Omental fat pad (tissue), 4 donors: Measurements from ENCODE around the gene CNST. TPM values are rescaled to one million over a fixed set of nuclear protein-coding genes. Genes with fewer than 3 reads are reported as not detected.
A peak's percentile ranks its signal among the peaks of the same experiment; 100 is the strongest.

ENCODE experiments used
- ATAC-seq: fragments of 150-250 bp; one replicate; pipeline ENCODE4 v1.9.1; 2016; ENCODE audit warnings: mild to moderate bottlenecking, moderate library complexity; ENCODE audit not compliant: low FRiP score
- DNase-seq: peaks from one replicate; pipeline ENCODE4 v3.0.0-alpha.2; 2019; ENCODE audit warnings: low spot score
- total RNA-seq, 4 donors: library from RNA; depleted of rRNA; stranded (reverse); fragments of >200 nt; gene quantifications; one replicate each; pipeline ENCODE4 v1.1.0, GENCODE V29; 2016
- TF ChIP-seq, protein P1 (sequence below), 3 donors: fragments of 450-650 bp; IDR thresholded peaks; one replicate each; pipeline ENCODE4 v1.5.1; 2016 to 2017; ENCODE audit warnings: antibody characterized with exemption in 3 of 3, mild to moderate bottlenecking in 3 of 3, moderate library complexity in 2 of 3

The CNST gene, protein sequence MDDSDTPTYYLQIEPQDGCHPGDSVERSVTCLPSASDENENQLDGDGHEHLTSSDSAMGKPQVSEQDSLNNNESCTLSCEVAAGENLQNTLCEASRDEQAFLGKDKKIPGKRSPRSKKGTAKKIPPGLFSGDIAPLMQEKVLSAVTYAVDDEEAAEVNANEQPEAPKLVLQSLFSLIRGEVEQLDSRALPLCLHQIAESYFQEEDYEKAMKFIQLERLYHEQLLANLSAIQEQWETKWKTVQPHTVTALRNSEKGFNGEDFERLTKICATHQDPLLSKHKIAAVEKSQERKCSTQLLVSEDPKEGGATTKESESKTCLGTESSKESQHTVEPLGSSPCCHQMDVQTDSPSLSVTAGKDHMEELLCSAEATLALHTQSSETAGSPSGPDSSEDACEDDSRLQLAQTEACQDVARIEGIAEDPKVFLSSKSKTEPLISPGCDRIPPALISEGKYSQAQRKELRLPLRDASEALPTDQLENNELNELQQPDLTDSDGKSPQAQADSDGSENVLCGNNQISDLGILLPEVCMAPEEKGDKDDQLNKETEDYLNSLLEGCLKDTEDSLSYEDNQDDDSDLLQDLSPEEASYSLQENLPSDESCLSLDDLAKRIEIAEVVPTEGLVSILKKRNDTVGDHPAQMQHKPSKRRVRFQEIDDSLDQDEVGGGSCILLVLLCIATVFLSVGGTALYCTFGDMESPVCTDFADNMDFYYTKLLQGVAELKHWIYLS
- 10 to 100 TPM; 23.0 to 35.3 (median 33.4) TPM for total RNA-seq

DNA sequence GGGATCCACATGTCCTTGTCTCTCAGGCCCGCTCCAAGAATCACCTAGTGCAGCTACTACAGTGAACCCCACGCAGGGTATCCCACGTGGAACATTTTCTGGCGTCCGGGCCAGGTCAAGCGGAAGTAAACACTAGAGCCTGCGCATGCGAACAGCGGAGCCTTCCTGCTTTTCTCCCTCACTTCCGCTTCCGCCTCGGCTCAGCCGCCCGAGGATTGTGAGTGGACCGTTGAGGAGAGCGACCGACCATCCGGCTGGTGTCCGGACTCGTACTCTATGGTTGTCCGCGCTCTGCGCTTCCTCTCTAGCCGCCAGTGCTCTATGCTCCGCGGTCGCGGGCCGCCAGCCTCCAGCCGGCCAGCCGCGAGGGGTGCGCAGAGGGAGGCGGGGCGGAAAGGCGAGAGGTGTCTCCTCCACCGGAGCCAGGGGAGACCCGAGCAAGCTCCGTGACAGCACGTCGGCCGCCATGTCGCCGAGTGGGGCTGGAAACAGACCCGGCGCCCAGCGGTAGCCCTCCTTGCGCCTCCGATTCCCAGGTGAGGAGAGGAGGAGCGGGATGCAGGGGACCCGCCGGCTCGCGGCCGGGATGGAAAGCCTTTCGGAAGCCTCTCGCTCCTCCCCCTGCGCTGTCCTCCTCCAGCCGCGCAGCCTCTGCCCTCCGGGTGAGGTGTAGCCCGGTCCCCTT is at the start of gene CNST, which contains the start of gene TFB2M:
TSS of gene CNST (plus strand) at position 329 of the 685 bp plus-strand sequence. CDS start 25,107 bp downstream, outside the sequence.
TSS of gene TFB2M (minus strand) at position 134 of the 685 bp plus-strand sequence. CDS start at position 11, 123 bp downstream.
- DNase-seq (peak; percentile 85), ATAC-seq (peak; percentile 98)
- TF ChIP-seq, protein P1, sequence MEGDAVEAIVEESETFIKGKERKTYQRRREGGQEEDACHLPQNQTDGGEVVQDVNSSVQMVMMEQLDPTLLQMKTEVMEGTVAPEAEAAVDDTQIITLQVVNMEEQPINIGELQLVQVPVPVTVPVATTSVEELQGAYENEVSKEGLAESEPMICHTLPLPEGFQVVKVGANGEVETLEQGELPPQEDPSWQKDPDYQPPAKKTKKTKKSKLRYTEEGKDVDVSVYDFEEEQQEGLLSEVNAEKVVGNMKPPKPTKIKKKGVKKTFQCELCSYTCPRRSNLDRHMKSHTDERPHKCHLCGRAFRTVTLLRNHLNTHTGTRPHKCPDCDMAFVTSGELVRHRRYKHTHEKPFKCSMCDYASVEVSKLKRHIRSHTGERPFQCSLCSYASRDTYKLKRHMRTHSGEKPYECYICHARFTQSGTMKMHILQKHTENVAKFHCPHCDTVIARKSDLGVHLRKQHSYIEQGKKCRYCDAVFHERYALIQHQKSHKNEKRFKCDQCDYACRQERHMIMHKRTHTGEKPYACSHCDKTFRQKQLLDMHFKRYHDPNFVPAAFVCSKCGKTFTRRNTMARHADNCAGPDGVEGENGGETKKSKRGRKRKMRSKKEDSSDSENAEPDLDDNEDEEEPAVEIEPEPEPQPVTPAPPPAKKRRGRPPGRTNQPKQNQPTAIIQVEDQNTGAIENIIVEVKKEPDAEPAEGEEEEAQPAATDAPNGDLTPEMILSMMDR (IDR thresholded peaks at IDR 0.05): no peak

DNA sequence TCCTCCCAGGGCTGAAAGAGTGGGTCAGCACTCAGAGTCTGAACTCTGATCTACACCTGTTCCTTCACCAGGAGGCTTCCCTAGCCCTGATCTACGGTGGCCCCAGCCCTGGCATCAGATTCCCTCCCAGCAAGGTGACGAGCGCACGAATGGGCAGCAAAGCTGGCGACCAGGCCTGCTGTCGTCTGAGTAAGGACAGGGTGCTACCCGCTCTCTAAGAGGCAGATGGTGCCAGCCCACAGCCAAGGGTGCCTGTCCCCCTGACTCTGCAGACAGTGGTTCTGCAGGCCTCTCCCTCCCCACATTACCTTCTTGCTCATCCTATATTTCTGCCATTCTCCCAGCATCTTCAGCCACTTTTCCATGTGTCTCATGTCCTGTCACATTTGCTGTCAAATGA is 48.9 kb upstream of the CNST start:
- DNase-seq (no peak), ATAC-seq (no peak)
- TF ChIP-seq, protein P1 (IDR thresholded peaks at IDR 0.05): no peak

DNA sequence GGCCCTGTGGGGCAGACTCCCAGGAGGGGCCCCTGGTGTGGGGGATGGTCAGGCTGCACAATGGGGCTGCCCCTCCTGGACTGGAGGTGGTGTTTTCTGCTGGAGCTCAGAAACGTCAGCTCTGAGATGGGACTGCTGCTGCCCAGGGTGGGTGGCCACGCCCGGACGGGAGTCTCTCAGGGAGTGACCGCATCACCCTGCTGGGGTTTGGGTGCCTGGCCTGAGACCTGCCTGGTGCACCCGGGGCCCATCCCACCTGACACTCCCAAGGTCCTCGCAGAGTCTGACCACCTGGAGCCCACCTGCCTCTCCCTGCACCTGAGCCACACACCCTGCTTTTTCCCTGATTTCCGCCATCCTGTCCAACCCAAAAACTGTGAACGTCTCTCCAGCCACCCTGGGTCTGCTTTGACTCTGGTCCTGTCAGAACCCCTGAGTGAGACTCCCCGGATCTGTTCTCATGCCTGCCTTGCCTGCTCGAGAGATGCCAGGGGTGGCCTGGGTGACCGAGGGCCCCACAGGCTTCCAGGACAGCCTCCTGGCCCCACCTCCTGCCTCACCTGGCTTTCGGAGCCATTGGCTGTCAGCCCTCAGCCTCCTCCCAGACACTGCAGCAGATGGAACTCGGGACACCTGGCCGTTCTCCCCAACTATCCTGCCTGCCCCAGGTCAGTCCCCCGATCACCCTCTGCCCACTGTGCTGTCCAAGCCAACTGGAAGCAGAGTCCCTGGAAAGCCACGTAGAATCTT is 47.6 kb upstream of the CNST start:
- DNase-seq (no peak), ATAC-seq (no peak)
- TF ChIP-seq, protein P1 (IDR thresholded peaks at IDR 0.05): no peak

DNA sequence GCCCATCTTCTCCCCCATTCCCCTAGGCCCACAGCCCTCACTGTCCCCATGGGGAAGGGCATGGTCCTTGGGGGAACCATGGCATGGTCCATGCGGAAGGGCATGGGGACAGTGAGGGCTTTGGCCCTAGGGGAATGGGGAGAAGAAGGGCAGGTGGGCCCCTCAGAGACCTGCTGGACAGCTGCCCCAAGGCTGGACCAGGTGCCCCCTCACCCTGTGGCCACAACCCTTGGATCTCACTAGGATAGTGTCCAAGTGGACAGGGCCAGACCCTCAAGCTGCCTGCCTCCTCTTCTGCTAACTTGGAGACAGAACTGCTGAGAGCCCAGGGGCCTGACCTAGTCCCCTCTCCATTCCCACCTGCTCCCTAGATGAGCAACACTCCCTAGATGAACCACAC is 46.7 kb upstream of the CNST start:
- no peak for ATAC-seq
- DNase-seq: no peak
- TF ChIP-seq, protein P1 (IDR thresholded peaks at IDR 0.05): no peak

DNA sequence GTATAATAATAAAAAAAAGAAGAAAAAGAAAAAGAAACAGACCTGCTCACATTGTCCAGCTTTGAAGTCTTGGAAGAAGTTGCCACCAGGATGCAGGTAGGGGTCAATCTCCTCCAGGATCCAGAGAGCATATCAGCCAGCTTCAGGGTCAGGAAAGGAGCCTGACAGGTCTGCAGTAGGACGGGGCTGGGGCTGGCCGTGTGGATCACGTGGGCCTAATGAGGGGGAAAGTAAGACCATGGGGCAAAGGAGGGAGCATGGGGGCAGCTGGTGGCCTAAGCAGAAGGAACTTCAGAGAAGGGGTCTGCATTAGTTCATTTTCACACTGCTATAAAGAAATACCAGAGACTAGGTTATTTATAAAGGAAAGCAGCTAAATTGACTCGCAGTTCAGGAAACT is 39.9 kb upstream of the CNST start:
- DNase-seq: no peak
- ATAC-seq: no peak
- TF ChIP-seq, protein P1 (IDR thresholded peaks at IDR 0.05): no peak

DNA sequence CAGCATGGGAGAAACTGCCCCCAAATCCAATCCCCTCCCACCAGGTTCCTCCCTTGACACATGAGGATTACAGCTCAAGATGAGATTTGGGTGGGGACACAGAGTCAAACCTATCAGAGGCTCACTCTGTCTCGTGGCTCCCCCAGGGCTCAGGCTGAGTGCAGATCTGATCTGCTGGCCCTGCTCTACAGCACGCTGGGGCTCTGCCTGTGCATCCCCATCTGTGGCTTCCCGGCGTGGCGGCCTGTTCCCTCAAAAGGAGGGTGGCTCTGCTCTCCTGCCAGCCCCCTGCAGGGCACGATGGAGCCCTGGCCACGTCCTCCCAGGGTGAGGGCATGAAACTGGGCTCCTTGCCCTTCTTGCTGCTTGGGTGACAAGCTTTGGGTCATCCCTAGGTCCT is 39.3 kb upstream of the CNST start:
- ATAC-seq: no peak

More for the DNA sequence above, 39.3 kb upstream of the CNST start:
- TF ChIP-seq, protein P1 (IDR thresholded peaks at IDR 0.05): no peak
- DNase-seq: no peak
